HL-60/S4 treated with phorbol 12-myristate 13-acetate at 8.2 ng/mL for 4 days and 3 days (cell line): ENCODE results near the gene NT5DC1.

Experiments used
- in situ Hi-C: fragments of 300-500 bp; cut with MboI; formaldehyde crosslinking; loops from 2 replicates; pipeline ENCODE4 v1.15.0; 2022; ENCODE audit warnings: low sequenced_read_pairs

NT5DC1 gene

GRCh38 chr6:116189472-116189871 is 88.8 kb downstream of the NT5DC1 start:
- in situ Hi-C loops = no loop called here

GRCh38 chr6:116190550-116190949 is 89.9 kb downstream of the NT5DC1 start:
- in situ Hi-C loops = no loop called here

- in situ Hi-C loops = no loop called here
Measured at GRCh38 chr6:116191881-116192280, 91.2 kb downstream of the NT5DC1 start.

- in situ Hi-C loops = no loop called here
Measured at GRCh38 chr6:116192786-116193185, 92.1 kb downstream of the NT5DC1 start.

GRCh38 chr6:116196841-116197240 is 96.2 kb downstream of the NT5DC1 start:
- in situ Hi-C loops = no loop called here

- in situ Hi-C loops = no loop called here
Measured at GRCh38 chr6:116200619-116201249, 100.1 kb downstream of the NT5DC1 start.

GRCh38 chr6:116201538-116201937 is 100.9 kb downstream of the NT5DC1 start:
- in situ Hi-C loops = no loop called here

- in situ Hi-C loops = no loop called here
Measured at GRCh38 chr6:116205281-116205680, 104.6 kb downstream of the NT5DC1 start.

- in situ Hi-C loops = no loop called here
Measured at GRCh38 chr6:116206231-116206903, 105.7 kb downstream of the NT5DC1 start.

- in situ Hi-C loops = no loop called here
Measured at GRCh38 chr6:116208056-116208785, 107.6 kb downstream of the NT5DC1 start.

GRCh38 chr6:116210316-116210715 is 109.7 kb downstream of the NT5DC1 start:
- in situ Hi-C loops = no loop called here

- in situ Hi-C loops = no loop called here
Measured at GRCh38 chr6:116210750-116211425, 110.2 kb downstream of the NT5DC1 start.

GRCh38 chr6:116214681-116215080 is 114.0 kb downstream of the NT5DC1 start:
- in situ Hi-C loops = no loop called here

- in situ Hi-C loops = no loop called here
Measured at GRCh38 chr6:116215414-116215813, 114.8 kb downstream of the NT5DC1 start.

GRCh38 chr6:116217069-116217468 is 116.4 kb downstream of the NT5DC1 start:
- in situ Hi-C loops = no loop called here

GRCh38 chr6:116218172-116218633 is 117.5 kb downstream of the NT5DC1 start:
- in situ Hi-C loops = no loop called here

GRCh38 chr6:116218866-116219265 is 118.2 kb downstream of the NT5DC1 start:
- in situ Hi-C loops = no loop called here

- in situ Hi-C loops = no loop called here
Measured at GRCh38 chr6:116221067-116221466, 120.4 kb downstream of the NT5DC1 start.

GRCh38 chr6:116221911-116222310 is 121.3 kb downstream of the NT5DC1 start:
- in situ Hi-C loops = no loop called here

- in situ Hi-C loops = no loop called here
Measured at GRCh38 chr6:116223355-116223754, 122.7 kb downstream of the NT5DC1 start.

GRCh38 chr6:116229287-116229913 is 128.7 kb downstream of the NT5DC1 start:
- in situ Hi-C loops = no loop called here
